ENCODE data around the gene NEUROD2. TPM values are rescaled to one million over a fixed set of nuclear protein-coding genes. Genes with fewer than 3 reads are reported as not detected.

The NEUROD2 gene
- polyA plus RNA-seq, 1 of the 3 experiments (the other 2 are of a cell fraction) = not detected

DNA sequence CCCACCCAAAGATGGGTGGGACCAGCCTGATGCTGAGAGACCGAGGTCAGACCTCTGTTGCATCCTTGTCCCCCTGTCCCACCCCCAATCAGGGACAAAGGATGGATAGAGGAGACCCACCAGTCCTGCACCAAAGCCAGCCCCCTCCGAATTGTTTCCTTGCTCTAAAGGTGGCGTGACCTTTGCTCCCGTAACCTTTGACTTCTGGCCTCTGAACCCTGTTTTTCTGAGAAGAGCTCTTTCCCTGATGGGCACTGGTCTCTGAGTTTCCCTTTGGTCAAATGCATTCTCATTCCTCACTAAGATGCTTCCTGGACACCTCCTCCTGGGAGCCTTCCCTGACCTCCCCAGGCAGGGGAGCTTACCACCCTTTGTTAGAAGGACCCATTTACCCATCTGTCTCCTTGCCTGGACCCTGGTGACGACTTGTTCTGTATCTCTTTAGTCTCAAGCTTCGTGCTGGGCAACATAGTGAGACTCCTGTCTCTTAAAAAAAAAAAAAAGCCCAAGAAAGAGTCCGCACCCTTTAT is 5.3 kb upstream of the NEUROD2 start:
- ChIA-PET POLR2A (no interaction called here), CTCF (interaction anchor here (1.0 to 4.7 kb wide), 4 partner anchors 8 to 55 kb away, joined by 4 to 43 read pairs (median 8); partner anchors contain the start of gene PNMT)
- TF ChIP-seq GATA2 (CRISPR knock-in tag; IDR thresholded peaks at IDR 0.05) = no peak
- no peak for TF ChIP-seq MXI1 (IDR thresholded peaks at IDR 0.05; ENCODE audit: low read depth, low read length)
- TF ChIP-seq RCOR1 (IDR thresholded peaks at IDR 0.05; ENCODE audit: low read length) = no peak
- TF ChIP-seq EP300 (IDR thresholded peaks at IDR 0.05; ENCODE audit: borderline replicate concordance in 1 of 2, low read depth in 1 of 2, low read length in 1 of 2) = no peak
- no peak for TF ChIP-seq NFIC (IDR thresholded peaks at IDR 0.05; ENCODE audit: borderline replicate concordance)
- TF ChIP-seq YY1 (IDR thresholded peaks at IDR 0.05; ENCODE audit: low read depth) = no peak
- no peak for TF ChIP-seq RXRA (IDR thresholded peaks at IDR 0.05; ENCODE audit: borderline replicate concordance, low read depth)
- TF ChIP-seq ELF1 (IDR thresholded peaks at IDR 0.05) = no peak
- TF ChIP-seq FOXM1 (IDR thresholded peaks at IDR 0.05; ENCODE audit: low read depth) = no peak
- TF ChIP-seq SIN3A (IDR thresholded peaks at IDR 0.05; ENCODE audit: borderline replicate concordance, low read depth, low read length) = no peak
- TF ChIP-seq RFX5 (IDR thresholded peaks at IDR 0.05; ENCODE audit: low read length) = no peak
- TF ChIP-seq, protein P1, sequence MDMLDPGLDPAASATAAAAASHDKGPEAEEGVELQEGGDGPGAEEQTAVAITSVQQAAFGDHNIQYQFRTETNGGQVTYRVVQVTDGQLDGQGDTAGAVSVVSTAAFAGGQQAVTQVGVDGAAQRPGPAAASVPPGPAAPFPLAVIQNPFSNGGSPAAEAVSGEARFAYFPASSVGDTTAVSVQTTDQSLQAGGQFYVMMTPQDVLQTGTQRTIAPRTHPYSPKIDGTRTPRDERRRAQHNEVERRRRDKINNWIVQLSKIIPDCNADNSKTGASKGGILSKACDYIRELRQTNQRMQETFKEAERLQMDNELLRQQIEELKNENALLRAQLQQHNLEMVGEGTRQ (IDR thresholded peaks at IDR 0.05; ENCODE audit: borderline replicate concordance, low read depth, low read length) = no peak
- H3K9me3 ChIP-seq = no peaks in the 10 kb centered on the region
- H3K79me2 ChIP-seq (ENCODE audit: insufficient read depth) = no peaks in the 10 kb centered on the region
- no peaks in the 10 kb centered on the region for H4K20me1 ChIP-seq (ENCODE audit: insufficient read depth)
- no peak overlapping the region for H2AFZ ChIP-seq (ENCODE audit: low read depth)
- H3K27ac ChIP-seq (ENCODE audit: low read depth in 2 of 2, low read length in 1 of 2) = no peak overlapping the region
- peaks cover 2% of the 10 kb centered on the region for H3F3A ChIP-seq (replicated peaks; ENCODE audit: insufficient read depth)
- H3K9ac ChIP-seq = no peak overlapping the region
- no peak overlapping the region for H3K4me3 ChIP-seq (ENCODE audit: low read depth in 2 of 2, low read length in 1 of 2)
- no peaks in the 10 kb centered on the region for H3K9me2 ChIP-seq
- H3K27me3 ChIP-seq (ENCODE audit: insufficient read depth) = peaks cover 33% of the 10 kb centered on the region; the same call in 1 of the 2 replicates
- DNase-seq = no peak
- no peaks in the 10 kb centered on the region for H3K36me3 ChIP-seq (replicated peaks in 1 of 2; ENCODE audit: control insufficient read depth in 1 of 2, insufficient read depth in 2 of 2, low read length in 1 of 2)
- 78% methylated on average over 7 of the region's 7 CpGs for WGBS (ENCODE audit: low lambda C conversion rate)
- peaks cover 0 to 4% of the 10 kb centered on the region in 2 experiments; a peak in 1 of 4 replicates for H3K4me1 ChIP-seq (ENCODE audit: control insufficient read depth in 1 of 2, insufficient read depth in 2 of 2, low read depth in 1 of 2, low read length in 1 of 2)
- no peak overlapping the region for H3K4me2 ChIP-seq

DNA sequence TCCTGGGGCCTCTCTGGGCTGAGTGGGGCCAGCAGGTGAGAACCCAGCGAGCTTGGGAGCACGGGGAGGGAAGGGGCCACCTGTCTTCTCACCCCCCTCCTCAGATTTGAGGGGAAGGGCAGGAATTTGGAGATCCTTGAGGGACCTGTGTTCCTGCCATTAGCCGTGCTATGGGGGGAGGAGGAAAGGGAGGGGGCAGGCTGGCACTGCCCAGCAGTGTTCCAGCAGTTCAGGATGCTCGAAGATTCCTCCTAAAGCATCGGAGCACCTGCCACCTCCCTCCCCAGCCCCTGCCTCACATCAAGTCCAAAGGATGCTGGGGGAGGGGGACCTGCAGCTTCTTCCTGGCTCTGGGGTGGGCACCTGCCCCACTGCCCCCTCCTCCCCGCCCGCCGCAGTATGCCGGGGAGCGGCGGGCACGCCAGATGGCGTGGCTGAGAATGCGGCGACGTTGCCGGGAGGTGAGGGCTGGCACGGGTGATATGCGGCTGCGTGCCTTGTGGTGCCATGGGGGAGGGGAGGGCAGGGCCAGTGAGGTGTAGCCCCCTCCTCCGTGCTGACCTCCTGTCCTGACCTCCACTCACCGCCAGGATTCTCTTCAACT is 4.7 kb upstream of the NEUROD2 start:
- Histone ChIP-seq H3K27me3 (ENCODE audit: insufficient read depth) (peaks cover 39% of the 10 kb centered on the region), H4K20me1 (ENCODE audit: insufficient read depth) (no peaks in the 10 kb centered on the region), H3K27ac (ENCODE audit: low read depth in 2 of 2, low read length in 1 of 2) (no peak overlapping the region), H3K9ac (no peak overlapping the region), H3K4me2 (no peak overlapping the region), H3F3A (replicated peaks; ENCODE audit: insufficient read depth) (peaks cover 2% of the 10 kb centered on the region), H3K9me2 (no peaks in the 10 kb centered on the region), H3K36me3 (replicated peaks in 1 of 2; ENCODE audit: control insufficient read depth in 1 of 2, insufficient read depth in 2 of 2, low read length in 1 of 2) (no peaks in the 10 kb centered on the region), H3K4me3 (ENCODE audit: low read depth in 2 of 2, low read length in 1 of 2) (no peak overlapping the region), H3K9me3 (no peaks in the 10 kb centered on the region), H3K79me2 (ENCODE audit: insufficient read depth) (no peaks in the 10 kb centered on the region), H3K4me1 (ENCODE audit: control insufficient read depth in 1 of 2, insufficient read depth in 2 of 2, low read depth in 1 of 2, low read length in 1 of 2) (peaks cover 0 to 2% of the 10 kb centered on the region in 2 experiments; a peak in 1 of 4 replicates), H2AFZ (ENCODE audit: low read depth) (no peak overlapping the region)
- WGBS (ENCODE audit: low lambda C conversion rate) = 72% methylated on average over 20 of the region's 22 CpGs
- ChIA-PET CTCF (interaction anchor here (0.6 to 4.7 kb wide), 3 partner anchors 10 to 65 kb away, joined by 4 to 43 read pairs (median 10); no protein-coding TSS in a partner anchor), POLR2A (no interaction called here)
- TF ChIP-seq NRF1 (IDR thresholded peaks at IDR 0.05; ENCODE audit: low read depth, low read length) (no peak), POLR2AphosphoS5 (IDR thresholded peaks at IDR 0.05; ENCODE audit: low read depth, low read length) (no peak), MXI1 (IDR thresholded peaks at IDR 0.05; ENCODE audit: low read depth, low read length) (no peak), RXRA (IDR thresholded peaks at IDR 0.05; ENCODE audit: borderline replicate concordance, low read depth) (no peak), TAF1 (IDR thresholded peaks at IDR 0.05; ENCODE audit: borderline replicate concordance, low read depth, low read length) (no peak), CHD2 (IDR thresholded peaks at IDR 0.05; ENCODE audit: low read length, partially characterized antibody) (no peak), JUND (IDR thresholded peaks at IDR 0.05) (no peak)
- TF ChIP-seq, protein P2, sequence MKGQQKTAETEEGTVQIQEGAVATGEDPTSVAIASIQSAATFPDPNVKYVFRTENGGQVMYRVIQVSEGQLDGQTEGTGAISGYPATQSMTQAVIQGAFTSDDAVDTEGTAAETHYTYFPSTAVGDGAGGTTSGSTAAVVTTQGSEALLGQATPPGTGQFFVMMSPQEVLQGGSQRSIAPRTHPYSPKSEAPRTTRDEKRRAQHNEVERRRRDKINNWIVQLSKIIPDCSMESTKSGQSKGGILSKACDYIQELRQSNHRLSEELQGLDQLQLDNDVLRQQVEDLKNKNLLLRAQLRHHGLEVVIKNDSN (IDR thresholded peaks at IDR 0.05; ENCODE audit: borderline replicate concordance, low read depth) = no peak
- TF ChIP-seq, protein P3, sequence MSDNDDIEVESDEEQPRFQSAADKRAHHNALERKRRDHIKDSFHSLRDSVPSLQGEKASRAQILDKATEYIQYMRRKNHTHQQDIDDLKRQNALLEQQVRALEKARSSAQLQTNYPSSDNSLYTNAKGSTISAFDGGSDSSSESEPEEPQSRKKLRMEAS (IDR thresholded peaks at IDR 0.05; ENCODE audit: low read depth) = no peak
- TF ChIP-seq, protein P1 (IDR thresholded peaks at IDR 0.05; ENCODE audit: borderline replicate concordance, low read depth, low read length) = no peak
- TF ChIP-seq, protein P4, sequence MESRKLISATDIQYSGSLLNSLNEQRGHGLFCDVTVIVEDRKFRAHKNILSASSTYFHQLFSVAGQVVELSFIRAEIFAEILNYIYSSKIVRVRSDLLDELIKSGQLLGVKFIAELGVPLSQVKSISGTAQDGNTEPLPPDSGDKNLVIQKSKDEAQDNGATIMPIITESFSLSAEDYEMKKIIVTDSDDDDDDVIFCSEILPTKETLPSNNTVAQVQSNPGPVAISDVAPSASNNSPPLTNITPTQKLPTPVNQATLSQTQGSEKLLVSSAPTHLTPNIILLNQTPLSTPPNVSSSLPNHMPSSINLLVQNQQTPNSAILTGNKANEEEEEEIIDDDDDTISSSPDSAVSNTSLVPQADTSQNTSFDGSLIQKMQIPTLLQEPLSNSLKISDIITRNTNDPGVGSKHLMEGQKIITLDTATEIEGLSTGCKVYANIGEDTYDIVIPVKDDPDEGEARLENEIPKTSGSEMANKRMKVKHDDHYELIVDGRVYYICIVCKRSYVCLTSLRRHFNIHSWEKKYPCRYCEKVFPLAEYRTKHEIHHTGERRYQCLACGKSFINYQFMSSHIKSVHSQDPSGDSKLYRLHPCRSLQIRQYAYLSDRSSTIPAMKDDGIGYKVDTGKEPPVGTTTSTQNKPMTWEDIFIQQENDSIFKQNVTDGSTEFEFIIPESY (IDR thresholded peaks at IDR 0.05; ENCODE audit: borderline replicate concordance, low read depth) = no peak
- no peak for DNase-seq
